Motor neuron (in vitro differentiated cells): ENCODE measurements around the gene SYT1. TPM values are rescaled to one million over a fixed set of nuclear protein-coding genes. Genes with fewer than 3 reads are reported as not detected.
"Not testable (repeated sequence)": the region's sequence is repeated elsewhere in the genome, so short reads cannot be mapped to it uniquely, and the experiment has no call there.

ENCODE experiments used
- ATAC-seq, 8 experiments: fragments of 200-7000 bp; cut with Tn5 transposase; replicated peaks in 6 of 8; 2 replicates each; pipeline ENCODE4 v1.8.0; 2021; ENCODE audit warnings: mild to moderate bottlenecking in 8 of 8, moderate library complexity in 8 of 8
- H3K27ac ChIP-seq, 2 donors: fragments of 250-450 bp; sonication (Bioruptor Pico); 2 replicates each; pipeline ENCODE4 v1.9.0; 2021; ENCODE audit warnings: antibody characterized with exemption in 2 of 2, mild to moderate bottlenecking in 2 of 2, moderate library complexity in 1 of 2
- H3K4me1 ChIP-seq, 2 donors: fragments of 250-450 bp; sonication (Bioruptor Pico); replicated peaks in 1 of 2; 2 replicates each; pipeline ENCODE4 v1.6.1; 2021; ENCODE audit warnings: antibody characterized with exemption in 2 of 2, mild to moderate bottlenecking in 2 of 2, moderate library complexity in 1 of 2
- H3K4me3 ChIP-seq, 5 donors: fragments of 250-450 bp; sonication (Bioruptor Pico); 2 replicates each; pipeline ENCODE4 v1.9.0; 2021; ENCODE audit warnings: antibody characterized with exemption in 5 of 5, mild to moderate bottlenecking in 5 of 5, moderate library complexity in 4 of 5
- WGBS, 10 experiments: fragments of 450-650 bp; shearing (Covaris generic); methylation state at CpG; one replicate each; pipeline ENCODE4 v1.0.0; 2022; 5-methylcytosine and 5-hydroxymethylcytosine counted together
- in situ Hi-C, 9 experiments: fragments of 400-800 bp; cut with MboI; loops; one replicate each; pipeline ENCODE4 v1.15.0; 2021; ENCODE audit warnings: low sequenced_read_pairs in 9 of 9, low pct_unique_long_range_greater_than_20kb in 2 of 9; ENCODE audit not compliant: unreplicated experiment in 9 of 9
- total RNA-seq, 8 experiments: library from RNA; unstranded; fragments of 300-600 nt; gene quantifications; 2 replicates each; pipeline versions ENCODE4 v1.2.3 to v1.2.4, GENCODE V29; 2022

SYT1 gene
- total RNA-seq = 10 to 100 TPM in 5 of 8 experiments, under 1 TPM in 2, not detected in 1; 0.18 to 86.3 (median 71.7) TPM

DNA sequence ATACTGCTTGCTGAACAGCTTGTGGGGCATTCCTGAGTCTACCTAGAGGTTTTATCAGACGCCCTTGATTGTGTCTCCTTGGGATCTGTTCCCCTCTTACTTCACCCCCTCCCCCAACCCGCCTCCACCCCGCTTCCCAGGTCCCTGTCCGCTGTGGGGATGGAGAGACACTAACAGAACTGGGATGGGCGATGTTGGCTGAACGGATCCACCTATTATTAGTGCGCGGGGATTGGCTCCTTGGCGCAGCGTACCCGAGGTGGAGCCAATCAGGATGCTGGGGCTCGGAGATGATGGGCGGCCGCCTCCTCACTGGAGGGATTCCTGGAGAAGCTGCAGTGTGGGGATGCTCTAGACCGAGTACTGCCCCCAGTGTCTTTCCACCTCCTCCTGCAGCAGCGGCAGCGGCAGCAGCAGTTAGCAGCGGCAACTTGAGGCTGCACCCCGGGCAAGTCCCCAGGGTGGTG, at the start of gene SYT1:
Gene SYT1, plus strand, starts transcription at position 372 of the 467 bp plus-strand sequence.
- H3K27ac ChIP-seq = peak within 1 kb of the TSS; percentile 36 to 47
- H3K4me1 ChIP-seq = peaks cover 0 to 15% of the 10 kb centered on the region in 2 donors
- H3K4me3 ChIP-seq = peak within 1 kb of the TSS; percentile 58 to 91 (median 83)
- WGBS, 10 experiments = 0% methylated on average over 3 of the region's 19 CpGs; no CpG with 5 or more reads in 9 of the 10 experiments
- in situ Hi-C loops = no loop called here
- peak; percentile 63 to 96 (median 94) for ATAC-seq

DNA sequence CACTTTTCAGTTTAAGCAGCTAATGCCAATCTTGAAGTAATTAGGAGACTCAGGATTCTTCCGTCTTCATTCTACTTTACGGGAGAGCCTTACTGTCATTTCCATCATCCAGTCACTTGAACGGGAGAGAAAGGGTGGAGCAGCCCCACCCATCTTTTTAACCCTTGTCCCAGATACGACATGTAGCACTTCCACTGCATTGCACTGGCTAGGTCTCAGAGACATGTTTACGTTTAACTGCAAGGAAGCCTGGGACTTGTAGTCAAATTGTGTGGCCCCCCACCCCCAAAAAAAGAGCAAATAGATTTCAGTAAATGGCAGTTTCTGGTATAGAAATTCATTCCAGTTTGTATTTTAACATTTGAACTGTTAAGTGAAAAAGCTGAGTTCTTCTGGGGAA, 46.1 kb upstream of the SYT1 start:
- no peak for ATAC-seq
- WGBS, 10 experiments = 6 to 82% (median 53%) methylated on average over 2 to 5 of the region's 5 CpGs
- Histone ChIP-seq H3K4me1 (no peaks in the 10 kb centered on the region), H3K27ac (no peak overlapping the region), H3K4me3 (no peak overlapping the region)
- in situ Hi-C loops = no loop called here

DNA sequence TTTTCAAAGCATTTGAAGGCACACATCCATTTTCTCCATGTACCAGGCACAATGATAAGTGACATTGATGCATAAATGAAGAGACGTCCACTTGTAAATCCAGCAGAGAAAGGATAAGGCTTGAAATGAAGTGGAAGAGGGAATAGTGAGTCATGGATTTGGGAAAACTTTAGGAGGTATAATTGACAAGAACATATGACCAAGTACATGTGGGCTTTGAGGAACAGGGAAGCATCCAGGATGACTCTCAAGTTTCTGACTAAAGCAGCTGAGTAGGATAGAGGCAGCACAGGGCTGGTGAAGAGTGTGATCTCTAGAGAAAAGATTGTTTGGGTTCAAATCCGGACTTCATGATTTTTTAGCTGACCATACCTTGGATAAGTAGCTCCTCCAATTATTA, 43.6 kb upstream of the SYT1 start:
- ATAC-seq = no peak
- Histone ChIP-seq H3K4me3 (no peak overlapping the region), H3K4me1 (no peaks in the 10 kb centered on the region), H3K27ac (no peak overlapping the region)
- WGBS, 10 experiments = 0 to 100% (median 64%) methylated on average over 1 to 2 of the region's 2 CpGs; no CpG with 5 or more reads in 1 of the 10 experiments
- in situ Hi-C loops = no loop called here

DNA sequence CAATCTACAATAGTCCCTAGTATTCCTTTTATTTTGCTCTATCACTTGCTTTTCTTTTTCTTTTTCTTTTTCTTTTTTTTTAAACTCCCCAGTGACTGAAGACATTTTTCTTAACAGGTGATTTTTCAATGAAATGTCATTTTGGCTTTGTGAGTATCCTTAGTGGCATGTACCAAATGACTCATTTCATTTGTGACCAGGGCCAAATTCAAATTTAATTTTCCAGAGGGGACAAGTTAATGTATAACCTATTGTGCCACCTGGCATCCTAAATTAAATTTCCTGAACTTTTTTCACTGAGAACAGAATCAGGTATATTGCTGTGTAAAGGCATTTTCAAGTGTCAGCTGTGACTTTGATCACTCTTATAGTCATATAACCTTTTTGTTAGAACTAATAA, 39.7 kb upstream of the SYT1 start:
- Histone ChIP-seq H3K4me3 (no peak overlapping the region), H3K27ac (no peak overlapping the region), H3K4me1 (no peaks in the 10 kb centered on the region)
- in situ Hi-C loops = no loop called here
- ATAC-seq = no peak

DNA sequence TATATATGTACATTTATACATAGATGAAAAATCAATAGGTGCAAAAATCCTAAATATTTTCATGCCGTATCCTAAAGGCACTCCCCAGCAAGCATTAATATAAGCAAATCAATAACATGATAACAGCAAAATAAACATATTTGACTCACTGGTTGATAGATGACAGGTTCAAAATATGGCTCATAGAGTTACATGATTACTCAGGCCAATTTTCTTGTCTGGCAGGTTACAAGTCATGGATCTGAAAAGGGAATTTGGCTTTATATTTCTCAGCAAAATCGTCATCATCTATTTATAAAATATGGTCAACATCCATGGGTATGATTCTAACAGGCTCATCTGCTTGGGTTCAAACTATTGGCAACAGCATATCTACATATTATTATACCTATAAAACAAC, 34.9 kb upstream of the SYT1 start:
- H3K27ac ChIP-seq = no peak overlapping the region
- H3K4me1 ChIP-seq = no peaks in the 10 kb centered on the region
- in situ Hi-C loops = no loop called here
- ATAC-seq = no peak
- H3K4me3 ChIP-seq = no peak overlapping the region
- WGBS, 10 experiments = 22 to 100% (median 77%) methylated on average over 1 to 2 of the region's 2 CpGs; no CpG with 5 or more reads in 2 of the 10 experiments

DNA sequence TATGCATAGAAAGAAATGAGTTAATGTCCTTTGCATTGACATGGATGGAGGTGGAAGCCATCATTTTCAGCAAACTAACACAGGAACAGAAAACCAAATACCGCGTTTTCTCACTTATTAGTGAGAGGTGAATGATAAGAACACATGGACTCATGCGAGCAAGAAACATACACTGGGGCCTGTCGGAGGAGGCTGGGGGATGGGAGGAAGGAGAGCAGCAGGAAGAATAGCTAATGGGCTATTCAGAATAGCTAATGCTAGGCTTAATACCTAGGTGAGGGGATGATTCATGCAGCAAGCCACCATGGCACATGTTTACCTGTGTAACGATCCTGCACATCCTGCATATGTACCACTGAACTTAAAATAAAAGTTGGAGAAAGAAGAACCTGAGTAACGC, 29.1 kb upstream of the SYT1 start:
- H3K4me1 ChIP-seq = no peaks in the 10 kb centered on the region
- no peak overlapping the region for H3K4me3 ChIP-seq
- in situ Hi-C loops = no loop called here
- WGBS, 10 experiments = 44 to 100% (median 79%) methylated on average over 1 to 6 of the region's 6 CpGs
- no peak overlapping the region for H3K27ac ChIP-seq
- no peak for ATAC-seq

DNA sequence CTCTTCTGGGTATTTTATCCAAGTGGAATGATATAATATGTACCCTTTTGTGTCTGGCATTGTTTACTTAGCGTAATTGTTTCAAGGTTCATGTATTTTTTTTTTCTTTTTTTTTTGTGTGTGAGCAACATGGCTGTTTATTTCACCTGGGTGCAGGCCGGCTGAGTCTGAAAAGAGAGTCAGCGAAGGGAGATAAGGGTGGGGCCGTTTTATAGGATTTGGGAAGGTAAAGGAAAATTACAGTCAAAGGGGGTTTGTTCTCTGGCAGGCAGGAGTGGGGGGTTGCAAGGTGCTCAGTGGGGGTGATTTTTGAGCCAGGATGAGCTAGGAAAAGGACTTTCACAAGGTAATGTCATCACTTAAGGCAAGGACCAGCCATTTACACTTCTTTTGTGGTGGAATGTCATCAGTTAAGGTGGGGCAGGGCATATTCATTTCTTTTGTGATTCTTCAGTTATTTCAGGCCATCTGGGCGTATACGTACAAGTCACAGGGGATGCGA, 24.0 kb upstream of the SYT1 start:
- WGBS, 10 experiments = 29 to 100% (median 80%) methylated on average over 1 to 4 of the region's 7 CpGs
- H3K27ac ChIP-seq, in situ Hi-C loops, H3K4me3 ChIP-seq, ATAC-seq, H3K4me1 ChIP-seq: not testable (repeated sequence)

DNA sequence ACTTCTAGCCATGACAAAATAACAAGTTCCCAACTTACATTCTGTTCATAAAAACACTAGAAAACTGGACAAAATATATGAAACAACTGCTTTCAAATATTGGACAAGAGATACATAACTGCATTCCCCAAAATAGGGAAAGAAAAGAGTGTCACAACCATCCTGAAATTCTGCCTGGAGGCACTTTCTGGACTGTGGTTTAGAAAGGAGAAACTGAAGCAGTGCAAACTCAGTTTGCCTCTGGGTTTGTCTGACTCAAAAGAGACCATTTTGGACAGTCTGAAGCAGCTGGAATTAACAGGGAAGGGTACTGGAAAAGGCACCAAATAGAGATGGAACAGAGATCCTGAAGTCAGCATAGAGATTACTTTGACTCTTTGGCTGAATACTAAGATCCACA, 11.3 kb upstream of the SYT1 start:
- Histone ChIP-seq H3K4me3 (no peak overlapping the region), H3K4me1 (no peaks in the 10 kb centered on the region), H3K27ac (no peak overlapping the region)
- in situ Hi-C loops = no loop called here
- ATAC-seq = no peak

DNA sequence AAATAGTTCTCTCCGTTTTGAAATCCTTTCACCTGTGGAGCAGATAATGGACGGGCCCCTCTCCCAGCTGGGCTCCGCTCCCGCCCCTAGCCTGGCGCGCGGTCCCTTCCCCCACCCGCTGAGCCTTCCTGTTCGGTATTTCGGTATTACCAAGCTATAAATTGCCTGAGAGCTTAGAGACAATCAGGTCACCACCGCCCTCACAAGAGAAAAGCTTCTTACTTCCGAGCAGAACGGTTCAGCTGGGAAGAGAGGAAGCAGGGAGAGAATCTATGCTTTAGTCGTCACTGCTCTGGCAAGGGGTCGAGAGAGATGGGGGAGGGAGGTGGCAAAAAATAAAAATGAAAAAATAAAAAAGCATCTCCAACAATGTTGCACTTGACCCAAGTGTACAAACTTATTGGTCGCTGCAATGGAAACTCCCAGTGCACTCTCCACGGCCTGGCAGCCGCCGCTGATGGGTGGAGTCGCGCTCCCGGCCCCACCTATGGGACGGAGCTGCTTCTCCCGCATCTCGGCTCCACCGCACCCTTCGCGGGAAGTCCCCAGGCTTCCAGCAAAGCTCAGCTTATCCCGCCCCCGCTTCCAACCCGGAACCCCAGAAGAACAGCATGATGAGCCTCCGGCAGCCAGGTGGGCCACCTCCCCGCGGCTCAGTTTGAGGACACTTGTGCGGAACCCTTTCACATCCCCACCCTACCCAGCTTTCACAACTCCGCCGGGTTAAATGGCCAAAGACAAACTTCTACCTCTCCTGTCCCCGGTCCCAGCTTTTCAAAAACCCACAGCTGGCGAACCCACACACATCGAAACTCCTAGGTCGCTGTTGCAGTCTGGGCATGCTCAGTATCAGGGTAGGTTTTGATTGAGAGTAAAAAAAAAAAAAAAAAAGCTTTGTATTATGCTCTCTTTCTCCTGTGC, 832 bp upstream of the SYT1 start:
- Histone ChIP-seq H3K27ac (peak overlapping the region; percentile 9 to 40), H3K4me1 (peaks cover 0 to 15% of the 10 kb centered on the region in 2 donors), H3K4me3 (peak overlapping the region; percentile 58 to 91 (median 83))
- in situ Hi-C loops = no loop called here
- 0 to 9% (median 0%) methylated on average over 2 to 24 of the region's 41 CpGs; no CpG with 5 or more reads in 1 of the 10 experiments for WGBS, 10 experiments
- peak; percentile 58 to 92 (median 64) for ATAC-seq

DNA sequence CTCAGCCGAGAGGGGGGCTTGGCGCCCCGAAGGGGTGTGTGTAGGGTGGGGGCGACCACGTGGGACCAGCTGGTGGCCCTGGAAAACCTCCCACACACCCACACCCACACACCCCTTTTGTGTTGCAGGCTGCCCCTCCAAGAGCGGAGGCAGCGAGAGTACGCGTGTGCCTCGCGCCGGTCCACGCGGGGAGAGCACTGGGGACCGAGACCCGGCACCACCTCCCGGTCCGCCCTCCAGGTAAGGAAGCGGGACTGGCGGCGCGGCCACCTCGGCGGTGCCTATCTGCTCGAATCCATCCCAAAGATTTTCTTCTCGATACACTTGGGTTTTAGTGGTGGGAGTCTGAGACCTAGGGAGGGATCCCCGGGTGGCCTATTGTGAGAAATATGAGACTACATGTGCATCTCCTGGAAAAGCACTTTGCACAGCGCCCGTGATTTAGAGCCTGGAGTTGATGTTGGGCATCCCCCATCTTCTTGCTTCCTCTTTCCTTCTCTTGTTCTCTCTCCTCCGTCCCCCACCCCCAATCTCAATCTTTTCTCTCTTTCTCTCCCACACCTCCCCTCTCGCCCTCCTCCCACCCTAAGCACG, 393 bp downstream of the SYT1 start:
- Histone ChIP-seq H3K27ac (peak overlapping the region; percentile 36 to 47), H3K4me3 (peak overlapping the region; percentile 58 to 91 (median 83)), H3K4me1 (peaks cover 0 to 15% of the 10 kb centered on the region in 2 donors)
- in situ Hi-C loops = no loop called here
- WGBS, 10 experiments = 0% methylated on average over 7 to 8 of the region's 32 CpGs; no CpG with 5 or more reads in 8 of the 10 experiments
- ATAC-seq = peak in 5 of 8 experiments; percentile 48 to 59 (median 57)

DNA sequence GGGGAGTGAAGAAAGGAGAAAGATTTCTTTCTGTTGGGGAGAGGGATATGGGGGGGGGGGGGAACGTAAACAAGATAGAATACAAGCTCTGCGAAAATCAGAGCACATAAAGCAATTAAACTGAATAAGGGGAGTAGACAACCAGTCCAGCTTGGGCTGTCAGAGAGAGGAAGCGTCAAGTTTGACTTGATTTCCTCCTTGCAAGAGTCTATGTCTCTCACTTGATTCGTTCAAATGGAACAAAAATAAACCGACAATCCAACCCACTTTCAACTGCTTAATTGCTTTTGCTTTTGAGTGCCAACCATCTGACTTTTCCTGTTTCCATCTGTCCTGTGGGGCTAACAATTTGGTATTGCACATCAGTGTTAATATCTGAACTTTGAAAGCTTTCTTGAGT, 942 bp downstream of the SYT1 start:
- in situ Hi-C loops = no loop called here
- H3K4me3 ChIP-seq = peak overlapping the region; percentile 58 to 91 (median 83)
- no peak for ATAC-seq
- peaks cover 0 to 15% of the 10 kb centered on the region in 2 donors for H3K4me1 ChIP-seq
- H3K27ac ChIP-seq = peak overlapping the region; percentile 36 to 47
- WGBS, 10 experiments = 0 to 33% (median 4%) methylated on average over 1 to 3 of the region's 5 CpGs; no CpG with 5 or more reads in 1 of the 10 experiments

DNA sequence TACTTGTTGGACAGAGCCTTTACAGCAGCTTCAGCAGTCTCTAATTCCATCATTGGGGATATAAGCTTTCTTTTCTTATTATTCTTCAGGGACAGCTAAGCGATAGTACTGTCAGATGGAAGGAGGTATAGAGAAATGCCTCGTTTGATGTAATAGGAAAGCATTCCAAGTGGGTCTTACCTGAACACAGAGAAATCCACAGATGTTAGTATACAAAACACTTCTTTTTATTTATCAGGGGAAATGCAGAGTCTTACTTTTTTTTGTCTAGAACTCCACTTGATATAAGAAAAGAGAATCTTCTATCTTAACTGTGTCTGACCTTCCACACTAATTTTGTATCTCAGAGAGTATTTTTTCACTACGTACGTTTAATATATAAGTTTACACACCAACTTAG, 1.9 kb downstream of the SYT1 start:
- H3K4me1 ChIP-seq = peaks cover under 1 to 17% of the 10 kb centered on the region in 2 donors
- WGBS, 10 experiments = 52 to 76% (median 71%) methylated on average over 2 to 4 of the region's 4 CpGs
- no peak overlapping the region for H3K27ac ChIP-seq
- in situ Hi-C loops = no loop called here
- H3K4me3 ChIP-seq = peak overlapping the region; percentile 58 to 91 (median 83)
- no peak for ATAC-seq

DNA sequence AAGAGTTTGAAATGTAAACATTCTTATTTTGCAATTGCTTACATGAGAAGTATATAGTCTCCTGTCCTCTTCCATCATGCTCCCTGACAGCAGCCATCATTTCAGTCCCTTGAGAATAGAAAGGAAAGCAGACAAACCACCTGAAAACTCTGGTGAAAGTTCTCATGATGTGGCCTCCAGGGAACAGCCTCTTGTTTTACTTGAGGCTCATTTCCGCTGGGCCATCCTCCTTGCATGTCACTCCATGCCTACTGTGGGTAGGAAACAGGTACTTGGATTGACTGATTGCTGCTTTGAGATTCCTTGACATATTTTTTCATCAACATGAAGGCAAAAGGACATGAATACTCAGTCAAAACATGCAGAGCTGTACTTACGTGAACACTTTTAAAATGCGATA, 6.0 kb downstream of the SYT1 start:
- Histone ChIP-seq H3K4me1 (peaks cover 11 to 25% of the 10 kb centered on the region in 2 donors), H3K4me3 (no peak overlapping the region), H3K27ac (no peak overlapping the region)
- ATAC-seq = no peak
- in situ Hi-C loops = no loop called here
- WGBS, 10 experiments = 63 to 100% (median 94%) methylated on average over 1 to 3 of the region's 3 CpGs
